Measurements from ENCODE around the gene HEATR9. TPM values are rescaled to one million over a fixed set of nuclear protein-coding genes. Genes with fewer than 3 reads are reported as not detected.

The HEATR9 gene
- total RNA-seq, 2 experiments from 2014 or later: not detected

DNA sequence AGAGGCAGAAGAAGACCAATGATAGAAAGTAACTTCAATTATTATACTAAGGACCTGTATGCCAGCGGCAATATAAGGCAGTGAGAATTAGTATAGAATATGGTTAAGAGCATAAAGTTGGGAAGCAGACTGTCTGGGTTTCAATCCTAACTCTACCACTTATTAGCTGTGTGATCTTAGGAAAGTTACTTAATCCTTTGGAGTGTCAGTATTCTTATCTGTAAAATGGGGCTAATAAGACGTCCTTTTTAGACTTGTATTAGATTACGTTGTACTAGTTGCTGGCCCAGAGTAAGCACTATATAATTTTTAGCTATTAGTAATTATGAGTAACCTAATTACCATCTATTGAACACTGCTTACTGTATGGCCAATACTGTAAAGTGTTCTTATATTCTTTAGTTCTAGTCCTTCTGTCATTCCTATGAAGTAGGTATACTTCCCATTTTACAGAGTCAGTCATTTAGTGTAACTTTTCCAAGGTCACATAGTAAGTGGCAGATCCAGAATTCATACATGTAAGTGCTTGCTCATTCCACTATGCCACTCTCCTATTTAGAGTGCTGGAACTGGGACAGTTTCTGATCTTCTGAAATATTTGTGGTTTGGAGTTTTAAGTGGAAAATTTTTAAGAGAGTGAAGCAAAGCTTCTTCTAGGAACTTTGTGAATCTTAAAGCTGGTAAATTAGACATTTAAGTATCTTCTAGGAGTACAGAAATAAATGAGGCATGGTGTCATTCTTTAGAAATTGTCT, 22.5 kb downstream of the HEATR9 start:
- no peaks in the 10 kb centered on the region for H3K9me3 Mint-ChIP-seq
- H3K4me3 Mint-ChIP-seq: no peak overlapping the region
- no peak for DNase-seq
- CTCF ChIA-PET: interaction anchor here (1.0 to 1.3 kb wide), 2 partner anchors 11 to 82 kb away, joined by 3 to 4 read pairs; no protein-coding TSS in a partner anchor
- H3K4me1 Mint-ChIP-seq (ENCODE audit: low read depth): no peaks in the 10 kb centered on the region
- H3K36me3 Mint-ChIP-seq (ENCODE audit: low read depth): peaks cover 45% of the 10 kb centered on the region
- H3K27ac Mint-ChIP-seq: no peak overlapping the region
- H3K27me3 Mint-ChIP-seq (ENCODE audit: low read depth): no peaks in the 10 kb centered on the region
- intact Hi-C loops (cut with micrococcal nuclease): loop anchor here (5.0 kb wide), 1 partner anchor 86 kb away; the partner anchor contains the start of gene RDM1

DNA sequence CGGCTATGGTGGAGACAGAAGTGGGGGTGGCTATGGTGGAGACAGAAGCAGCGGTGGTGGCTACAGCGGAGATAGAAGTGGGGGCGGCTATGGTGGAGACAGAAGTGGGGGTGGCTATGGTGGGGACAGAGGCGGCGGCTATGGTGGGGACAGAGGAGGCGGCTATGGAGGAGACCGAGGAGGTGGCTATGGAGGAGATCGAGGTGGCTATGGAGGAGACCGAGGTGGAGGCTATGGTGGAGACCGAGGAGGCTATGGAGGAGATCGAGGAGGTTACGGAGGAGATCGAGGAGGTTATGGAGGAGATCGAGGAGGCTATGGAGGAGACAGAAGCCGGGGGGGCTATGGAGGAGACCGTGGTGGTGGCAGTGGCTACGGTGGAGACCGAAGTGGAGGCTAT, 24.1 kb downstream of the HEATR9 start:
- no peaks in the 10 kb centered on the region for H3K27me3 Mint-ChIP-seq (ENCODE audit: low read depth)
- H3K4me1 Mint-ChIP-seq (ENCODE audit: low read depth): no peaks in the 10 kb centered on the region
- no peak for DNase-seq
- no peaks in the 10 kb centered on the region for H3K9me3 Mint-ChIP-seq
- H3K27ac Mint-ChIP-seq: no peak overlapping the region
- peaks cover 46% of the 10 kb centered on the region for H3K36me3 Mint-ChIP-seq (ENCODE audit: low read depth)
- CTCF ChIA-PET: no interaction called here
- intact Hi-C loops (cut with micrococcal nuclease): no loop called here
- no peak overlapping the region for H3K4me3 Mint-ChIP-seq

DNA sequence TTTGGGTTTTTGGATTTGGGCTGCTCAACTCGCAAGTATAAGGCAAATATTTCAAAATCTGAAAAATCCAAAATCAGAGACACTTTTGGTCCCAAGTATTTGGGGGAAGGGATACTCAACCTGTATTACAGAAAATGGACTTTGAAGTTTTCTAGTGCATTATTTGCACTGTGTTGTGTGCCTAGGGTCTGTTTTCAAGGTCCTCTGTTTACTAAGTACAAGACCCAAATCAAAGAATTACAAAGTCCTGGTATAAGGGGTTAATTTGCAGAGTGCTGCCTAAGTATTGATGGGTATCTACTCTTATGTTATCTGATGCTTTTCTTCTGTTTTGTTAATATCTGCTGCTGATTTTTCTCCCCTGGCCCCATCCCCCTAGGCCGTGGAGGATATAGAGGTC, 25.0 kb downstream of the HEATR9 start:
- DNase-seq: no peak
- CTCF ChIA-PET: no interaction called here
- Mint-ChIP-seq H3K36me3 (ENCODE audit: low read depth) (peaks cover 45% of the 10 kb centered on the region), H3K27me3 (ENCODE audit: low read depth) (no peaks in the 10 kb centered on the region), H3K9me3 (no peaks in the 10 kb centered on the region), H3K4me3 (no peak overlapping the region), H3K27ac (no peak overlapping the region), H3K4me1 (ENCODE audit: low read depth) (no peaks in the 10 kb centered on the region)
- intact Hi-C loops (cut with micrococcal nuclease): no loop called here

DNA sequence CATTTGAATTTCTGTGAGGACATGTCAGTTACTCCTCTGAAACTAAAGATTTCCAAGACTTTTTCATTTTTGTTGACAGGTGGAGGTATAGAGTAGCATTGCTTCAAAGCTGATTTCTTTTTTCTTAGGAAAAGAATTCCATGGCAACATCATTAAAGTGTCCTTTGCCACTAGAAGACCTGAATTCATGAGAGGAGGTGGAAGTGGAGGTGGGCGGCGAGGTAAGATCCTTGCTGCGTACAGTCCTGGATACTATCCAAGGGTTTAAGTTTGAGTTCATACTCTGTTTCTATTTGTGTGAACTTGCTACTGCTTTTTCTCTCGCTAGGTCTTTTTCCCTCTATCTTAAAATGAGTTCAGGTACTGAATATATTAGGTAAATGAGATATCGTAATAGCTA, 26.5 kb downstream of the HEATR9 start:
- intact Hi-C loops (cut with micrococcal nuclease): no loop called here
- Mint-ChIP-seq H3K27ac (no peak overlapping the region), H3K27me3 (ENCODE audit: low read depth) (no peaks in the 10 kb centered on the region), H3K4me3 (no peak overlapping the region), H3K9me3 (no peaks in the 10 kb centered on the region), H3K4me1 (ENCODE audit: low read depth) (no peaks in the 10 kb centered on the region), H3K36me3 (ENCODE audit: low read depth) (peaks cover 45% of the 10 kb centered on the region)
- no peak for DNase-seq
- CTCF ChIA-PET: interaction anchor here (1.0 to 1.9 kb wide), 3 partner anchors 13 to 78 kb away, joined by 3 to 6 read pairs (median 3); no protein-coding TSS in a partner anchor

DNA sequence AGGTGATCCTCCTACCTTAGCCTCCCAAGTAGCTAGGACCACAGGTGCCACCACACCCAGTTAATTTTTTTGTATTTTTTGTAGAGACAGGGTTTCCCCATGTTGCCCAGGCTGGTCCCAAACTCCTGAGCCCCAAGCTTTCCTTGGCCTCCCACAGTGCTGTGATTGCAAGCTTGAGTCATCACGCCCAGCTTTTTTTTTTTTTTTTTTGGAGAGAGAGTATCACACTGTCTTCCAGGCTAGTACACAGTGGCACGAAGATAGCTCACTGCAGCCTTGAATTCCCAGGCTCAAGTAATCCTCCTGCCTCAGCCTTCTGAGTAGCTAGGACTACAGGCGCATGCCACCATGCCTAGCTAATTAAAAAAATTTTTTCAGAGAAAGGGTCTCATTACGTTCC, 27.2 kb downstream of the HEATR9 start:
- no peak overlapping the region for H3K27ac Mint-ChIP-seq
- intact Hi-C loops (cut with micrococcal nuclease): no loop called here
- no peaks in the 10 kb centered on the region for H3K4me1 Mint-ChIP-seq (ENCODE audit: low read depth)
- H3K27me3 Mint-ChIP-seq (ENCODE audit: low read depth): no peaks in the 10 kb centered on the region
- H3K4me3 Mint-ChIP-seq: no peak overlapping the region
- DNase-seq: no peak
- CTCF ChIA-PET: interaction anchor here (0.6 to 1.9 kb wide), 5 partner anchors 14 to 223 kb away, joined by 3 to 6 read pairs (median 4); no protein-coding TSS in a partner anchor
- no peaks in the 10 kb centered on the region for H3K9me3 Mint-ChIP-seq
- peaks cover 47% of the 10 kb centered on the region for H3K36me3 Mint-ChIP-seq (ENCODE audit: low read depth)

DNA sequence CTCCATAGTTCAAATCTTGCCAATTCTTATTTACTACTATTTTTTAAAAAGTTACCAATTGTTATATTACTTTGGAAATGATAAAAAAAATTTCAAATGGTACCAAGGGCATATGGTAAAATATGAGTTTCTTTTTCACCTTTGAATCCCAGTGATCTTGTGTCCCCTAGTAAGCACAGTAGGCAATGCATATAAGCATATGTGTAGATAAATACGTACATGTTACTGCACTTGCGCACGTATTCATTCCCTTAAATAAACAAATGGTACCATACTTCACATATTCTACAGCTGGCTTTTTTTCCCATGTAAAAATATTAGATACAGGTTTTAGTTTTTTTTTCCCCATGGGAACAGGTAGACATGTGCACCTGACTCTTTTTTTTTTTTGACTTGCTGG, 27.6 kb downstream of the HEATR9 start:
- no peak overlapping the region for H3K27ac Mint-ChIP-seq
- H3K27me3 Mint-ChIP-seq (ENCODE audit: low read depth): no peaks in the 10 kb centered on the region
- intact Hi-C loops (cut with micrococcal nuclease): no loop called here
- CTCF ChIA-PET: interaction anchor here (0.6 to 1.9 kb wide), 7 partner anchors 8 to 223 kb away, joined by 3 to 7 read pairs (median 5); no protein-coding TSS in a partner anchor
- H3K4me1 Mint-ChIP-seq (ENCODE audit: low read depth): no peaks in the 10 kb centered on the region
- H3K9me3 Mint-ChIP-seq: no peaks in the 10 kb centered on the region
- no peak for DNase-seq
- H3K4me3 Mint-ChIP-seq: no peak overlapping the region
- H3K36me3 Mint-ChIP-seq (ENCODE audit: low read depth): peaks cover 51% of the 10 kb centered on the region

DNA sequence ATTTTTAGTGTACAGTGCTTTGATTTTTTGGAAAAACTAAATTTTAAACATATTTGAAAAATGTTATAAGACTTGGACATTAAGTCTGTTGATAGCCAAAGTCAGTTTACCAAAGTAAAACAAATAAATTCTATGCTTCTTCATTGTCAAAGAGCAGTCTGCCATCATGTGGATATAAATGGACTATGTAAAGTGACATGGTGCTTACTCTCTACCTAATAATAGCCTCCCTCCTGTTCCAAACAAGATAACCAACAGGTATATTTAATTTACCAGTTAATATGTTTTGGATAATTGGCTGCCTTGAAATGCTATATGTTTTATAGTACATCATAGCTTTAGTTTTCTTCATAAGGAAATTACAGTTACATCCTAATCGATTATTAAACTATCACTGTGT, 43.5 kb downstream of the HEATR9 start:
- CTCF ChIA-PET: no interaction called here
- no peaks in the 10 kb centered on the region for H3K9me3 Mint-ChIP-seq
- no peak overlapping the region for H3K4me3 Mint-ChIP-seq
- peaks cover 6% of the 10 kb centered on the region for H3K4me1 Mint-ChIP-seq (ENCODE audit: low read depth)
- DNase-seq: no peak
- no peaks in the 10 kb centered on the region for H3K27me3 Mint-ChIP-seq (ENCODE audit: low read depth)
- intact Hi-C loops (cut with micrococcal nuclease): no loop called here
- peaks cover 48% of the 10 kb centered on the region for H3K36me3 Mint-ChIP-seq (ENCODE audit: low read depth)
- no peak overlapping the region for H3K27ac Mint-ChIP-seq

DNA sequence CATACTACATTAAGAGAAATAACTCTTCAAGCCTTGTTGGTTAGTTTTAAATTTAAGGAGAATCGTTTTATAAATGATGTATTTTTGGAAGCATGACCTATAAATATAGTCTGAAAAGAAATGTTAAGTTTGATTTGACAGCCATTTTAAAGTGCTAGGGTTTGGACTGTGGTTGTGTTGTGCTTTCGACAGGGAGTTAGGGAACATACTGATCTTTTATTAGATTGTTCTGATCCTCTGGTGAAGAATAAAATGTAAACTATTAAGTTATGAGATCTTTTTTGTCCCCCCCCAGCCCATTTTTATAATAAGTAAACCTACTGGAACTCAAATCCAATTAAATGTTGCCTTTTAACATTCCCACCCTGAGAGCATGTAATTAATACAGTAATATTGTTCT, 47.4 kb downstream of the HEATR9 start:
- no peaks in the 10 kb centered on the region for H3K9me3 Mint-ChIP-seq
- intact Hi-C loops (cut with micrococcal nuclease): no loop called here
- no peak for DNase-seq
- no peaks in the 10 kb centered on the region for H3K27me3 Mint-ChIP-seq (ENCODE audit: low read depth)
- H3K27ac Mint-ChIP-seq: no peak overlapping the region
- CTCF ChIA-PET: interaction anchor here (0.6 kb wide), 1 partner anchor 29 kb away, joined by 3 read pairs; no protein-coding TSS in a partner anchor
- peaks cover 20% of the 10 kb centered on the region for H3K4me1 Mint-ChIP-seq (ENCODE audit: low read depth)
- H3K4me3 Mint-ChIP-seq: no peak overlapping the region
- H3K36me3 Mint-ChIP-seq (ENCODE audit: low read depth): peaks cover 47% of the 10 kb centered on the region

DNA sequence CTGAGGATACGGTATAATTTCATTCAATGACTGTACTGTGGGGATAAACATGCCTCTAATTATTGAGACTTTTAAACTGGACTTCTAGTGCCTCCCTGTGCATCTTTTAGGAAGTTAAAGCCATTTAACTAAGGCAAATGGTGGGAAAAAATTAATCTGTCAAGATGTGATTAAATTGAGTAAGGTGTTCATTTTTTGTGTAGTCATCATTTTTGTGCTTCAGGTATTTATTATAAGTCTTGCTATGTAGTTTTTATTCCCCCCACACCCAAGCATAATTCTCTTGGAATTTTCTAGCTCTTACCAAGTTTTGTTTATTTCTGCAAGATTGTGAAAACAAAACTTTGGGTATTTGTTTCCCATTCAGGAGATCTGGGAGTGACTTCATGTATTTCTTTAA, 49.2 kb downstream of the HEATR9 start:
- H3K4me3 Mint-ChIP-seq: no peak overlapping the region
- no peak overlapping the region for H3K27ac Mint-ChIP-seq
- no peaks in the 10 kb centered on the region for H3K27me3 Mint-ChIP-seq (ENCODE audit: low read depth)
- peaks cover 35% of the 10 kb centered on the region for H3K4me1 Mint-ChIP-seq (ENCODE audit: low read depth)
- no peak for DNase-seq
- CTCF ChIA-PET: interaction anchor here (1.2 to 1.9 kb wide), 4 partner anchors 9 to 55 kb away, joined by 3 to 9 read pairs (median 5); no protein-coding TSS in a partner anchor
- peaks cover 44% of the 10 kb centered on the region for H3K36me3 Mint-ChIP-seq (ENCODE audit: low read depth)
- intact Hi-C loops (cut with micrococcal nuclease): no loop called here
- no peaks in the 10 kb centered on the region for H3K9me3 Mint-ChIP-seq

DNA sequence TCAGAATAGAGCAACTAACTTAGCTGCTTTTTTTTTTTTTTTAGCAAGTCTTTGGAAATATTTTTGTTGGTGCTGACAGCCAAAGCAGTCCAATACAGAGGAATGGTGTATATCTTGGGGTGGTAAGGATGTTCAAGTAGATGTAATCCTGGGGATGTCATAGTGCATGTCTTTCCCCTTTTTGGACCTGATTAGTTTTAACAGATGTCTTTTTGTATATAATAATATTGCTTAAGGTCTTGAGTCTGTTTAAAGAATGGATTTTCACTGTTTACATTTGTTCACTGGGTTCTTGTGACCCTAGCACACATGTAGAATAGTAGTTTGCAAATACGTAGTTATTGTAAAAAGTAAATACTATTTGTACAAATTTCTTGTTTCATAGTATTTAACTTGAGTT, 51.5 kb downstream of the HEATR9 start:
- peaks cover 48% of the 10 kb centered on the region for H3K4me1 Mint-ChIP-seq (ENCODE audit: low read depth)
- no peaks in the 10 kb centered on the region for H3K9me3 Mint-ChIP-seq
- intact Hi-C loops (cut with micrococcal nuclease): no loop called here
- H3K36me3 Mint-ChIP-seq (ENCODE audit: low read depth): peaks cover 42% of the 10 kb centered on the region
- H3K27ac Mint-ChIP-seq: no peak overlapping the region
- CTCF ChIA-PET: interaction anchor here (0.8 to 1.9 kb wide), 4 partner anchors 12 to 504 kb away, joined by 4 to 12 read pairs (median 6); no protein-coding TSS in a partner anchor
- H3K4me3 Mint-ChIP-seq: no peak overlapping the region
- H3K27me3 Mint-ChIP-seq (ENCODE audit: low read depth): no peaks in the 10 kb centered on the region
- DNase-seq: no peak

DNA sequence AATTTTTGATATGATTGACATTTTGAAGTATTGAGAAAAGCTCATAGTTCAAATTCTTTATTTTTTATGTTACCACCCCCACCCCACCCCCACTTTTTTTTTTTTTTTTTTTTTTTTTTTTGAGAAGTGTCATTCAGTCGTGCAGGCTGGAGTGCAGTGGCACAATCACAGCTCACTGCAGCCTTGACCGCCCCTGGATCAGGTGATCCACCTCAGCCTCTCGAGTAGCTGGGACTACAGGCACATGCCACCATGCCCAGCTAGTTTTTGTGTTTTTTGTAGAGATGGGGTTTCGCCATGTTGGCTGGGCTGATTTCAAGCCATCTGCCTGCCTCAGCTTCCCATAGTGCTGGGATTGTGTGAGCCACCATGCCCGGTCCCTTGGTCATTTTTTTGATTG, 52.0 kb downstream of the HEATR9 start:
- H3K4me1 Mint-ChIP-seq (ENCODE audit: low read depth): peaks cover 53% of the 10 kb centered on the region
- H3K36me3 Mint-ChIP-seq (ENCODE audit: low read depth): peaks cover 37% of the 10 kb centered on the region

DNA sequence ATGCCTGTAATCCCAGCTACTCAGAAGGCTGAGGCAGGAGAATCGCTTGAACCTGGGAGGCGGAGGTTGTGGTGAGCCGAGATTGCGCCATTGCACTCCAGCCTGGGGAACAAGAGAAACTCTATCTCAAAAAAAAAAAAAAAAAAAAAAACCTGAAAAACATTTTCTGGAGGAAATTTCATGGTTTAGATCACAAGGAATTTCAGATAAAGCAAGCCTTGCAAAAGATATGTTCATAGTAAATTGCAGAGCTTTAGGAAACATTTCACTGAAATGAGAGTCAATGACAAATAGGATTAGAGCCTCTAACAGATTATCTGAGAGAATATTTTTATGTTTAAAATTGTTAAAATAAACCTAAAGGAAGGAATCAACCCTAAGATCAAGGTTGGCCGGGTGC, 56.2 kb downstream of the HEATR9 start:
- Mint-ChIP-seq H3K4me3 (no peak overlapping the region), H3K36me3 (ENCODE audit: low read depth) (peaks cover 27% of the 10 kb centered on the region)

More for the DNA sequence above, 52.0 kb downstream of the HEATR9 start:
- H3K4me3 Mint-ChIP-seq: no peak overlapping the region
- H3K9me3 Mint-ChIP-seq: no peaks in the 10 kb centered on the region
- CTCF ChIA-PET: interaction anchor here (0.8 to 1.9 kb wide), 4 partner anchors 12 to 504 kb away, joined by 4 to 12 read pairs (median 6); no protein-coding TSS in a partner anchor
- H3K27me3 Mint-ChIP-seq (ENCODE audit: low read depth): no peaks in the 10 kb centered on the region
- DNase-seq: no peak
- no peak overlapping the region for H3K27ac Mint-ChIP-seq
- intact Hi-C loops (cut with micrococcal nuclease): no loop called here

DNA sequence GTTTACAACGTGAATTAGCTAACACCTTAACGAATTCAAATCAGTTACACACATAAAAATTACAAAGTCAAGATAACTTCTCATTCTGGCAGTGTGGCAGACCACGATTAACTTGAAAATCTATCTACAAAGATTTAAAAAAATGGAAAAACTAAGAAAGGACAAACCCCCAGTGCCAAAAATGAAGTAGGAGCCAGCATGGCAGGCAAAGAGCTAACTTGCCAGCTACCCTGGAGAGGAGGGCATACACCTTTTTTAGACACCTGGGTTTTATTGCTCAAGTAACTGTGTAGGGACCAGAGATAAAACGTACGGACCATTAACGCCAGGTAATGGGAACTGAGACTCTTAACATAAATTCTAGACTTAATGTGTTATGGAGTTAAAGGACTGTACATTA, 56.9 kb downstream of the HEATR9 start:
- H3K9me3 Mint-ChIP-seq: no peaks in the 10 kb centered on the region
- CTCF ChIA-PET: interaction anchor here (11.5 kb wide), 1 partner anchor 46 kb away, joined by 284 read pairs; the partner anchor contains the start of gene C17orf50
- intact Hi-C loops (cut with micrococcal nuclease): no loop called here
- H3K4me3 Mint-ChIP-seq: no peak overlapping the region
- H3K36me3 Mint-ChIP-seq (ENCODE audit: low read depth): peaks cover 26% of the 10 kb centered on the region
- H3K27me3 Mint-ChIP-seq (ENCODE audit: low read depth): no peaks in the 10 kb centered on the region
- H3K4me1 Mint-ChIP-seq (ENCODE audit: low read depth): peaks cover 68% of the 10 kb centered on the region
- no peak for DNase-seq
- no peak overlapping the region for H3K27ac Mint-ChIP-seq

More for the DNA sequence above, 56.2 kb downstream of the HEATR9 start:
- H3K9me3 Mint-ChIP-seq: no peaks in the 10 kb centered on the region
- H3K27me3 Mint-ChIP-seq (ENCODE audit: low read depth): no peaks in the 10 kb centered on the region
- peaks cover 68% of the 10 kb centered on the region for H3K4me1 Mint-ChIP-seq (ENCODE audit: low read depth)
- no peak for DNase-seq
- no peak overlapping the region for H3K27ac Mint-ChIP-seq
- intact Hi-C loops (cut with micrococcal nuclease): no loop called here
- CTCF ChIA-PET: interaction anchor here (11.5 kb wide), 1 partner anchor 47 kb away, joined by 284 read pairs; the partner anchor contains the start of gene C17orf50
